Limb (tissue), 2 donors: ENCODE data around the gene PRKN.

Experiments
- DNase-seq, 2 donors: peaks; one replicate each; pipeline ENCODE4 v3.0.0-alpha.2; 2016; ENCODE audit errors: extremely low spot score in 2 of 2

Gene PRKN

GRCh38 chr6:161674930-161675682 is 1052.5 kb downstream of the PRKN start:
- DNase-seq: no peak

GRCh38 chr6:161673026-161673425 is 1054.5 kb downstream of the PRKN start:
- no peak for DNase-seq

GRCh38 chr6:161671117-161671516 is 1056.4 kb downstream of the PRKN start:
- no peak for DNase-seq

- DNase-seq: no peak
Observed at GRCh38 chr6:161668665-161669064, 1058.9 kb downstream of the PRKN start.

- no peak for DNase-seq
Observed at GRCh38 chr6:161667957-161668356, 1059.6 kb downstream of the PRKN start.

- DNase-seq: no peak
Observed at GRCh38 chr6:161663682-161664081, 1063.9 kb downstream of the PRKN start.

- no peak for DNase-seq
Observed at GRCh38 chr6:161660666-161661571, 1066.6 kb downstream of the PRKN start.

GRCh38 chr6:161658211-161658610 is 1069.4 kb downstream of the PRKN start:
- no peak for DNase-seq

GRCh38 chr6:161654209-161654608 is 1073.4 kb downstream of the PRKN start:
- DNase-seq: no peak

- DNase-seq: no peak
Observed at GRCh38 chr6:161651949-161652348, 1075.6 kb downstream of the PRKN start.

- no peak for DNase-seq
Observed at GRCh38 chr6:161649841-161650240, 1077.7 kb downstream of the PRKN start.

GRCh38 chr6:161649068-161649467 is 1078.5 kb downstream of the PRKN start:
- no peak for DNase-seq

- DNase-seq: no peak
Observed at GRCh38 chr6:161647234-161647633, 1080.3 kb downstream of the PRKN start.

GRCh38 chr6:161644521-161644920 is 1083.0 kb downstream of the PRKN start:
- no peak for DNase-seq

- no peak for DNase-seq
Observed at GRCh38 chr6:161641175-161641574, 1086.4 kb downstream of the PRKN start.

- no peak for DNase-seq
Observed at GRCh38 chr6:161639772-161640171, 1087.8 kb downstream of the PRKN start.

- no peak for DNase-seq
Observed at GRCh38 chr6:161637658-161638057, 1089.9 kb downstream of the PRKN start.

GRCh38 chr6:161636882-161637430 is 1090.6 kb downstream of the PRKN start:
- DNase-seq: no peak

- no peak for DNase-seq
Observed at GRCh38 chr6:161635975-161636374, 1091.6 kb downstream of the PRKN start.

- no peak for DNase-seq
Observed at GRCh38 chr6:161634916-161635315, 1092.7 kb downstream of the PRKN start.

GRCh38 chr6:161631676-161632194 is 1095.8 kb downstream of the PRKN start:
- DNase-seq: peak; percentile 52 to 75

- no peak for DNase-seq
Observed at GRCh38 chr6:161630674-161631073, 1096.9 kb downstream of the PRKN start.
